Body of pancreas (tissue), 4 donors: ENCODE results near the gene ST3GAL4. TPM values are rescaled to one million over a fixed set of nuclear protein-coding genes. Genes with fewer than 3 reads are reported as not detected.
"Not testable (repeated sequence)": the region's sequence is repeated elsewhere in the genome, so short reads cannot be mapped to it uniquely, and the experiment has no call there.

Source experiments
- ATAC-seq: fragments of 150-250 bp; one replicate; pipeline ENCODE4 v1.9.1; 2016
- DNase-seq, 4 donors: peaks; one replicate each; pipeline ENCODE4 v3.0.0-alpha.2; 2019
- H3K27ac ChIP-seq, 4 donors: fragments of 200-600 bp; sonication (generic); 1 replicate in 3 of 4; 2 replicates in 1 of 4; pipeline versions ENCODE4 v1.5.1 to v1.6.1; 2016 to 2019; ENCODE audit warnings: mild to moderate bottlenecking in 1 of 4, mixed read lengths in 1 of 4, moderate library complexity in 1 of 4
- H3K27me3 ChIP-seq, 2 donors: fragments of 200-600 bp; sonication (generic); one replicate each; pipeline ENCODE4 v1.6.0; 2016; ENCODE audit warnings: mild to moderate bottlenecking in 1 of 2
- H3K36me3 ChIP-seq, 2 donors: fragments of 200-600 bp; sonication (generic); replicated peaks in 1 of 2; 2 replicates each; pipeline ENCODE4 v1.5.1; 2016; ENCODE audit warnings: low read depth in 2 of 2; ENCODE audit not compliant: insufficient read depth in 1 of 2
- H3K4me1 ChIP-seq: fragments of 200-600 bp; sonication (generic); one replicate; pipeline ENCODE4 v1.6.0; 2016
- H3K4me3 ChIP-seq, 2 donors: fragments of 200-600 bp; sonication (generic); 1 replicate in 1 of 2; 2 replicates in 1 of 2; pipeline ENCODE4 v1.5.1; 2016 to 2019
- H3K9me3 ChIP-seq, 3 donors: fragments of 200-600 bp; sonication (generic); 1 replicate in 2 of 3; 2 replicates in 1 of 3; pipeline ENCODE4 v1.5.1; 2016
- CTCF ChIP-seq, 7 experiments: fragments of 450-650 bp in 4 of 7; fragments of 200-600 bp in 3 of 7; sonication (generic) in 3 of 7; IDR thresholded peaks; one replicate each; pipeline ENCODE4 v1.5.1; 2016 to 2019; ENCODE audit warnings: antibody characterized with exemption in 7 of 7
- POLR2A ChIP-seq, 3 donors: fragments of 450-650 bp; IDR thresholded peaks; one replicate each; pipeline ENCODE4 v1.6.1; 2016; ENCODE audit warnings: antibody characterized with exemption in 3 of 3, mild to moderate bottlenecking in 2 of 3
- WGBS, 2 donors: methylation state at CpG; one replicate each; pipeline ENCODE4 v1.1.5; 2017; 5-methylcytosine and 5-hydroxymethylcytosine counted together
- intact Hi-C: fragments of 100-400 bp; cut with DNase I; formaldehyde crosslinking; loops from one replicate; pipeline ENCODE4 v1.15.1; 2023
- total RNA-seq, 2 donors: library from RNA; depleted of rRNA; stranded (reverse); fragments of >200 nt; gene quantifications; one replicate each; pipeline ENCODE4 v1.1.0, GENCODE V29; 2016

The ST3GAL4 gene
- total RNA-seq, 2 donors from 2014 or later = 7.5 to 14.8 TPM

GRCh38 chr11:126366064-126366822 is 10.8 kb downstream of the ST3GAL4 start:
- no peaks in the 10 kb centered on the region for H3K9me3 ChIP-seq
- TF ChIP-seq CTCF (IDR thresholded peaks at IDR 0.05) = no peak
- no peak for TF ChIP-seq POLR2A (IDR thresholded peaks at IDR 0.05)
- H3K4me1 ChIP-seq = no peaks in the 10 kb centered on the region
- intact Hi-C loops = no loop called here
- H3K4me3 ChIP-seq = no peak overlapping the region
- 71% methylated on average over 15 to 19 of the region's 19 CpGs for WGBS, 2 donors
- no peaks in the 10 kb centered on the region for H3K36me3 ChIP-seq
- no peak for DNase-seq
- no peaks in the 10 kb centered on the region for H3K27me3 ChIP-seq
- ATAC-seq = no peak
- no peak overlapping the region for H3K27ac ChIP-seq

DNA sequence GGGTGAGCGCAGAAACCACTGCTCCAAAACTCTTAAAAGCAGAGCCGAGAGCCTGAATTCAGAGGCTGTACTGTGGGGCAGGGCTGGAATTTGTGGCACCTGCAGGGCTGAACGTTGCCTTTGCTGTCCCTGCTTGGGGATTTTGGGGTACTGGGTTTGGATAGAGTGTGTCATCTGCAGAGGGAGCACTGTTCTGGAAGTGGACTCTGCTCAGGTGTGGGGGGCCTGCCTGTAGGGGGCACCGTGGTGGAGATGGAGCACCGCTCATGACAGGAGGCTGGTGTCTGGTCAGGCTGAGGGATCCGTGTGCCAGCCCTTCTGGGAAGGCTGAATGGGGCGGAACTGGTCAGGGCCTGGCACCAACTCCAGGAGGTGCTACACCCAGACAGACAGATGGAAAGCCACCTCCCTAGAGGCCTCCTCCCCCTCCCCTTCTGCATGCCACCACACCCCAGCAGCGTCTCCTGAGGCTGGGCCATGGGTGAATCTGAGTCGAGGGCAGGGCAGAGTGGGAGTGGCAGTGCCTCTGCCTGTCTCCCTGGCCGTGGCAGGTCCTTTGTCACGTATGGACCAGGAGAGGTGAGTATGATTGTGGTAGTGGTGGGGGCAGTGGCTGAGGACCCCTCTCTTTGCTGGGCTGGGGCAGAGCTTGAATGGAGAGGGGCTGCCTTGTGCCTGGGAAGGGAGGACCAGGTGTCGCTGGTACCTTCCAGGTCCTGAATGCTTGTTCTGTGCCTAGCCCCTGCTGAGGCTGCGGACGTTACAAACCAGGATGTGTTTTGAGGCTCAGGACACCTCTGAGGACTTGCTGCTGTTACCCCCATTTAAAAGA is 11.6 kb downstream of the ST3GAL4 start:
- DNase-seq, H3K27me3 ChIP-seq, H3K36me3 ChIP-seq, H3K4me1 ChIP-seq, intact Hi-C loops, H3K27ac ChIP-seq, H3K4me3 ChIP-seq, ATAC-seq, H3K9me3 ChIP-seq: not testable (repeated sequence)
- 76 to 89% methylated on average over 3 to 12 of the region's 14 CpGs for WGBS, 2 donors

DNA sequence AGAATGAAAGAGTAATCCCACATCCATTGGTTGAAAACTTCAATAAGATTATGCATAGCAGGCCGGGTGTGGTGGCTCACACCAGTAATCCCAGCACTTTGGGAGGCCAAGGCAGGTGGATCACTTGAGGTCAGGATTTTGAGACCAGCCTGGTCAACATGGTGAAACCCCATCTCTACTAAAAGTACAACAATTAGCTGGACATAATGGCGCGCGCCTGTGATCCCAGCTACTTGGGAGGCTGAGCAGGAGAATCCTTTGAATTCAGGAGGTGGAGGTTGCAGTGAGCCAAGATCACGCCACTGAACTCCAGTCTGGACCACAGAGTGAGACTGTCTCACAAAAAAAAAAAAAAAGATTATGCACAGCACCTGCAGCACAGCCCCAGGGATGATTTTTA is 12.3 kb downstream of the ST3GAL4 start:
- H3K9me3 ChIP-seq, H3K27me3 ChIP-seq, ATAC-seq, H3K36me3 ChIP-seq, intact Hi-C loops, H3K4me3 ChIP-seq, H3K4me1 ChIP-seq, H3K27ac ChIP-seq, DNase-seq: not testable (repeated sequence)
- WGBS, 2 donors = 97 to 99% methylated on average over 5 of the region's 5 CpGs

- H3K36me3 ChIP-seq, DNase-seq, intact Hi-C loops: not testable (repeated sequence)
Observed at GRCh38 chr11:126368336-126369119, 13.0 kb downstream of the ST3GAL4 start.

GRCh38 chr11:126370016-126370415 is 14.5 kb downstream of the ST3GAL4 start:
- 49 to 53% methylated on average over 3 of the region's 3 CpGs for WGBS, 2 donors
- Histone ChIP-seq H3K4me3 (no peak overlapping the region), H3K36me3 (no peaks in the 10 kb centered on the region), H3K4me1 (no peaks in the 10 kb centered on the region), H3K27me3 (no peaks in the 10 kb centered on the region), H3K9me3 (no peaks in the 10 kb centered on the region), H3K27ac (no peak overlapping the region)
- DNase-seq (no peak), ATAC-seq (no peak)
- no peak for TF ChIP-seq CTCF (IDR thresholded peaks at IDR 0.05)
- TF ChIP-seq POLR2A (IDR thresholded peaks at IDR 0.05) = no peak
- intact Hi-C loops = no loop called here

More at GRCh38 chr11:126368336-126369119, 13.0 kb downstream of the ST3GAL4 start:
- not testable (repeated sequence) for H3K4me3 ChIP-seq, ATAC-seq, H3K27ac ChIP-seq, H3K4me1 ChIP-seq, H3K27me3 ChIP-seq, H3K9me3 ChIP-seq
- WGBS, 2 donors = 45 to 58% methylated on average over 8 to 11 of the region's 11 CpGs

DNA sequence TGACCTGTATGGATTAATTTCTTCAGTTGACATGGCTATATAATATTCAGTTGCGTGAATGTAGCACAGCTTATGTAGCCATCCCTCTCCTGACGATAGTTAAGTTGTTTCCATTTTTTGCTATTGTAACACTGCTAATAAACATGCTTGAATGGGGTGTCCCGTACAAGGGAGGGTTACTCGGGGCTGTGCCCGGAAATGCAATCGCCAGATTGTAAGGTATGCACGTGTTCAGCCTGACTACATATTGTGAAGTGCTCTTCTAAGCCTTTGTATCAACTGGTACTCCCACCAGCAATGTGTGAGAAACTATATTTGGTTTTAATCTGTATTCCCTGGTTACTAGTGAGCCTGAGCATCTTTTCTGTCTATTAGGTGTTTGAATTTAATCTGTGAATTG is 16.1 kb downstream of the ST3GAL4 start:
- H3K4me3 ChIP-seq = no peak overlapping the region
- H3K4me1 ChIP-seq = no peaks in the 10 kb centered on the region
- WGBS, 2 donors = 87 to 88% methylated on average over 7 of the region's 7 CpGs
- H3K9me3 ChIP-seq = no peaks in the 10 kb centered on the region
- intact Hi-C loops = no loop called here
- no peaks in the 10 kb centered on the region for H3K27me3 ChIP-seq
- no peak for TF ChIP-seq POLR2A (IDR thresholded peaks at IDR 0.05)
- TF ChIP-seq CTCF (IDR thresholded peaks at IDR 0.05) = no peak
- no peak for ATAC-seq
- DNase-seq = no peak
- H3K36me3 ChIP-seq = no peaks in the 10 kb centered on the region
- no peak overlapping the region for H3K27ac ChIP-seq

DNA sequence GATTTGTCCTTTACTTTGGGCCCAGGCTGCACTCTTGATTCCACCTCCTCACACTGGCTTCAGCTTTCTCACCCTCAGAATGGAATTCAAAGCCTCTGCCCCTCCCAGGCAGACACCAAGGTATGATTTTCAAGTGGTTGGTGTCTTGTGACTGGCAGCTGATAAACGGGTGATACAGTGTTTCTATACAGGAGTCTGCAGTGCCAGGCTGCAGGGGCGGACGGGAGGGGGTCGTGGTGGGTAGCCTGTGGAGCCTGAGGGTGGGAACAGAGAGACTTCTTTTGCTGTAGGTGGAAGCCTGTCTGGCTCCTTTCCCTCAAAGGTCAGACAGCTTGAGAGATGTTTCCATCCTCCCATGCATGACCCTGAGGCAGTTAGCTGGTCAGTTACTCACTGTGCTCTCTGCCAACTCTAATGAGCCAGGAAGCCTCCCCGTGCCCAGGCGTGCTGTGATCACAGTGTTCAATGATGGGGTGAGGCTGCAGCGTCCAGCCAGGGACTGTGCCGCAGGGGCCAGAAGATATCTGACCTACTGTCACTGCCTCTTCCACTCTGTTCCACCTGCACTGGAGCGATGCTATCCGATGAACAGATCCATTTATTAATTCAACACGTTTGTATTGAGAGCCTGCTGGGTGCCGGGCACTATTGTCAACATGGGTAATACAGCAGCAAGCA is 18.0 kb downstream of the ST3GAL4 start:
- not testable (repeated sequence) for H3K27ac ChIP-seq, H3K36me3 ChIP-seq, DNase-seq

More for the DNA sequence above, 18.0 kb downstream of the ST3GAL4 start:
- ATAC-seq, intact Hi-C loops, H3K27me3 ChIP-seq, H3K4me3 ChIP-seq, H3K9me3 ChIP-seq, H3K4me1 ChIP-seq: not testable (repeated sequence)
- 65% methylated on average over 10 to 12 of the region's 12 CpGs for WGBS, 2 donors
